OCI-LY1 (cell line): ENCODE results near the gene DHPS.
A peak's percentile ranks its signal among the peaks of the same experiment; 100 is the strongest.

Experiments used
- H2AFZ ChIP-seq: fragments of 200-600 bp; sonication (generic), shearing (Covaris generic); 2 replicates; pipeline ENCODE4 v1.6.0; 2014; ENCODE audit warnings: antibody characterized with exemption, mild to moderate bottlenecking, low read length
- H3F3A ChIP-seq: fragments of 200-600 bp; sonication (generic), shearing (Covaris generic); 2 replicates; pipeline ENCODE4 v1.6.0; 2014; ENCODE audit warnings: mild to moderate bottlenecking, antibody characterized with exemption, low read length, moderate library complexity; ENCODE audit not compliant: insufficient read depth
- H3K27ac ChIP-seq: fragments of 200-600 bp; sonication (generic); 2 replicates; pipeline ENCODE4 v1.5.1; 2014; ENCODE audit warnings: low read length, mixed run types, mild to moderate bottlenecking, low read depth; ENCODE audit not compliant: poor library complexity, severe bottlenecking
- H3K27me3 ChIP-seq: fragments of 200-600 bp; sonication (generic); 2 replicates; pipeline ENCODE4 v1.6.0; 2014; ENCODE audit warnings: antibody characterized with exemption, mild to moderate bottlenecking, low read length, moderate library complexity; ENCODE audit not compliant: insufficient read depth
- H3K36me3 ChIP-seq: fragments of 200-600 bp; sonication (generic); 2 replicates; pipeline ENCODE4 v1.6.1; 2014; ENCODE audit warnings: mild to moderate bottlenecking, antibody characterized with exemption, low read length, moderate library complexity, mixed read lengths; ENCODE audit not compliant: insufficient read depth
- H3K4me1 ChIP-seq: fragments of 200-600 bp; sonication (generic); 2 replicates; pipeline ENCODE4 v1.5.1; 2014; ENCODE audit warnings: mild to moderate bottlenecking, low read length, moderate library complexity; ENCODE audit not compliant: insufficient read depth, severe bottlenecking
- H3K4me2 ChIP-seq: fragments of 200-600 bp; sonication (generic), shearing (Covaris generic); 2 replicates; pipeline ENCODE4 v1.6.1; 2014; ENCODE audit warnings: low read length
- H3K4me3 ChIP-seq: fragments of 200-600 bp; sonication (generic); 2 replicates; pipeline ENCODE4 v1.5.1; 2014; ENCODE audit warnings: low read length, low read depth, mild to moderate bottlenecking, mixed read lengths; ENCODE audit not compliant: poor library complexity, severe bottlenecking
- H3K79me2 ChIP-seq: fragments of 200-600 bp; shearing (Covaris generic); 2 replicates; pipeline ENCODE4 v1.6.1; 2016; ENCODE audit warnings: mixed run types, low read length, mixed read lengths; ENCODE audit not compliant: insufficient read depth
- H3K9ac ChIP-seq: fragments of 200-600 bp; sonication (generic), shearing (Covaris generic); 2 replicates; pipeline ENCODE4 v1.6.1; 2014; ENCODE audit warnings: mild to moderate bottlenecking, low read length, mixed read lengths
- H3K9me2 ChIP-seq: fragments of 200-600 bp; sonication (generic), shearing (Covaris generic); 2 replicates; pipeline ENCODE4 v1.6.1; 2014; ENCODE audit warnings: low read depth, mild to moderate bottlenecking, low read length, mixed read lengths
- H3K9me3 ChIP-seq: fragments of 200-600 bp; shearing (Covaris generic); 2 replicates; pipeline ENCODE4 v1.6.1; 2014; ENCODE audit warnings: low read length, mixed read lengths
- H4K20me1 ChIP-seq: fragments of 200-600 bp; sonication (generic), shearing (Covaris generic); 2 replicates; pipeline ENCODE4 v1.6.0; 2016; ENCODE audit warnings: mild to moderate bottlenecking, low read length; ENCODE audit not compliant: insufficient read depth
- CTCF ChIP-seq: fragments of 200-600 bp; sonication (generic), shearing (Covaris generic); IDR thresholded peaks from 2 replicates; pipeline ENCODE4 v1.5.1; 2017; ENCODE audit warnings: mild to moderate bottlenecking, antibody characterized with exemption, low read length, moderate library complexity, mixed read lengths
- EZH2 ChIP-seq: fragments of 200-600 bp; sonication (generic), shearing (Covaris generic); IDR thresholded peaks from 2 replicates; pipeline ENCODE4 v1.8.0; 2017; ENCODE audit warnings: borderline replicate concordance, mixed run types, mild to moderate bottlenecking, antibody characterized with exemption, low read length, moderate library complexity, mixed read lengths

Gene DHPS

DNA sequence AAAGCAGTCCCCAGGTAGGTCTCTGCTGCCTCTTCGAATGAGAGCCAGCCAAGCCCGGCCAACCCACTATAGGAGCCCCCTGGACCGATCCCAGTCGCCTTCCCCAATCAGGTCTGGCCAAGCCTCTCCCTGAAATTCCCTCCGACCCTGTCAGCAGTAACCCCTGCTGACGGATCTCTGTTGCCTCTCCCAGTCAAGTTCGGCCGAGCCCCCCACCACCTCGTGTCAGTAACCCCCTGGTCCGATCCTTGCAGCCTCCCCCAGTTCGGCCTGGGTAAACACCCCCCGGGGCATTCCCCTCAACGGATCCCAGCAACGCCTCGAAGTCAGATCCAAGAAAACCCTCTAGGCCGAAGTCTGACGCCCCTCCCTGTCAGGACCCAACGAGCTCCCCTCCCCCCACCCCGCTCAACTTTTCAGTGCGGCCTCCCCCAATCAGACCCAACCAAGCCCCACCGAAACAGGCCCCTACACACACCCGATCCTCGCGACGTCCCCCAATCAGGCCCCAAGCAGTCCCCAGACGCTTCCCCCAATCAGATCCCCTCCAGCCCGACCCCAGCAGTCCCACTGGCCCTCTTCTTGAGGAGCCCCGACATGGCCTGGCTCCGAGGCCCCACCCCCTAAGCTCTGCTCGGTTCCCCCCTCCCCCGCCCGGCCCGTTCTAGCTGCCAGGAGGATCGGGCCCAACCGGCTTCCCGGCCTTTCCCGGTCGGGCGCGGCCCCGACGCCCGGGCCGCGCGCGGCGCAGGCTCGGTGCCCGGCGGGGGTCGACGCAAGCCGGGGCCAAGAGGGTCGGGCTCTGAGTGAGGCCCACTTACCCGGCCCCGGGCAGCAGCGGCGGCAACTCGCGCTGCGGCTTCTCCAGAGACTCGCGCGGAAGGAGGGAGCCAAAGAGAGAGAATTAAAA is 40.2 kb upstream of the DHPS start:
- peak overlapping the region; percentile 73 for H3K4me3 ChIP-seq
- TF ChIP-seq CTCF: no peak
- H3K27me3 ChIP-seq: no peaks in the 10 kb centered on the region
- H3K9me2 ChIP-seq: no peaks in the 10 kb centered on the region
- no peak overlapping the region for H2AFZ ChIP-seq
- H3K9ac ChIP-seq: peak overlapping the region; percentile 90
- peaks cover 54% of the 10 kb centered on the region for H3K79me2 ChIP-seq
- peaks cover 32% of the 10 kb centered on the region for H3K4me1 ChIP-seq
- peak overlapping the region; percentile 44 for H3K27ac ChIP-seq
- H3K36me3 ChIP-seq: peaks cover 36% of the 10 kb centered on the region
- no peaks in the 10 kb centered on the region for H3K9me3 ChIP-seq
- H3K4me2 ChIP-seq: peak overlapping the region; percentile 86
- H4K20me1 ChIP-seq: no peaks in the 10 kb centered on the region
- H3F3A ChIP-seq: peaks cover 6% of the 10 kb centered on the region

DNA sequence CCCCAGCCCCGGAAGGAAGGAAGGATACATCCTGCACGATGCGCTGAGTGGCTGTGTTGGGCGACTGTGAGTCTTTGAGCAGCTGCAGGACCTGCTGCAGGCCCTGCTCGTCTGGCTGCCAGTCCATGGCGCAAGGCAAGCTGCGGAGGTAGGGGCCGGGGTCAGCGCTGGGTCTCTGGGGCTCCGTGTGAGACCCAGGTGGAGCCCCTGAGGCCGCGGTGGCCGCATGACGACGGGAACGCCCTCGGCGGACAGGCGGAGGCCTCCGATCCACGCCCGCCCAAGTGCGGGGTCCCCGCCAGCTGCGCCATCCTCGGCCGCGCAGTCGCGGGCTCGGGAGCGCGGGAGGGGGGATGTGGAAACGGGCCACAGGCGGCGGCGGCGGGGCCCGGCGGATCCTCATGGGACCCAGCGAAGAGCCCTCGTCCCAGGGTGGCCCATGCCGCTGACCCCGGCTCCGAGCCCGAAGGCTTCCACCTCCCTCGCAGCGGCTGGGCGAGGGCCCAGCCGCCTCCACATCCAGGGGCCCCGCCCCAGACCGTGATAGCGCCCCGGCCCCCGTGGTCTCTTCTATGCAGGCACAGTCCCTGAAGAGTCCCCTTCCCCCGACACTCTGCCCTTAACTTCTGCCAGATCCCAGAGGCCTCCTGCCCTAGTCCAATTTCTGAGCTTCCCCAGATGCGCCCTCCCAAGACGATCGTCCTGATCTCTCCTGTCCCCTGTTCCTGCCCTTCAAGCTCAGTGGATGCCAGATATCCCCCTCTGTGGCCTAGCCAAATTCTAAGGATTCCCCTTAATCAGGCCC is 39.4 kb upstream of the DHPS start:
- Histone ChIP-seq H4K20me1 (no peaks in the 10 kb centered on the region), H3K9me3 (no peaks in the 10 kb centered on the region), H3K9ac (peak overlapping the region; percentile 90), H3K4me2 (peak overlapping the region; percentile 86), H2AFZ (no peak overlapping the region), H3K4me3 (peak overlapping the region; percentile 73), H3K27ac (peak overlapping the region; percentile 44), H3K27me3 (no peaks in the 10 kb centered on the region), H3K4me1 (peaks cover 23% of the 10 kb centered on the region), H3K9me2 (no peaks in the 10 kb centered on the region), H3K36me3 (peaks cover 45% of the 10 kb centered on the region), H3F3A (no peaks in the 10 kb centered on the region), H3K79me2 (peaks cover 54% of the 10 kb centered on the region)
- TF ChIP-seq CTCF (no peak), EZH2 (no peak)

GRCh38 chr19:12720296-12720695 is 38.6 kb upstream of the DHPS start:
- H3K9me2 ChIP-seq: no peaks in the 10 kb centered on the region
- TF ChIP-seq CTCF: no peak
- TF ChIP-seq EZH2: no peak
- H3K4me3 ChIP-seq: peak overlapping the region; percentile 73
- no peaks in the 10 kb centered on the region for H3K9me3 ChIP-seq
- peaks cover 54% of the 10 kb centered on the region for H3K79me2 ChIP-seq
- H3K4me2 ChIP-seq: peak overlapping the region; percentile 86
- no peaks in the 10 kb centered on the region for H3F3A ChIP-seq
- no peaks in the 10 kb centered on the region for H4K20me1 ChIP-seq
- no peak overlapping the region for H2AFZ ChIP-seq
- H3K9ac ChIP-seq: peak overlapping the region; percentile 90; the same call in 1 of the 2 replicates
- H3K27me3 ChIP-seq: no peaks in the 10 kb centered on the region
- no peak overlapping the region for H3K27ac ChIP-seq
- H3K4me1 ChIP-seq: peaks cover 17% of the 10 kb centered on the region
- H3K36me3 ChIP-seq: peaks cover 52% of the 10 kb centered on the region
